ENCODE data around the gene MLST8.
A peak's percentile ranks its signal among the peaks of the same experiment; 100 is the strongest.

The MLST8 gene

GRCh38 chr16:2195322-2196161 lies 9.7 kb upstream of the MLST8 start:
- DNase-seq, result no peak
- WGBS, result 10% methylated on average over 30 of the region's 49 CpGs

DNA sequence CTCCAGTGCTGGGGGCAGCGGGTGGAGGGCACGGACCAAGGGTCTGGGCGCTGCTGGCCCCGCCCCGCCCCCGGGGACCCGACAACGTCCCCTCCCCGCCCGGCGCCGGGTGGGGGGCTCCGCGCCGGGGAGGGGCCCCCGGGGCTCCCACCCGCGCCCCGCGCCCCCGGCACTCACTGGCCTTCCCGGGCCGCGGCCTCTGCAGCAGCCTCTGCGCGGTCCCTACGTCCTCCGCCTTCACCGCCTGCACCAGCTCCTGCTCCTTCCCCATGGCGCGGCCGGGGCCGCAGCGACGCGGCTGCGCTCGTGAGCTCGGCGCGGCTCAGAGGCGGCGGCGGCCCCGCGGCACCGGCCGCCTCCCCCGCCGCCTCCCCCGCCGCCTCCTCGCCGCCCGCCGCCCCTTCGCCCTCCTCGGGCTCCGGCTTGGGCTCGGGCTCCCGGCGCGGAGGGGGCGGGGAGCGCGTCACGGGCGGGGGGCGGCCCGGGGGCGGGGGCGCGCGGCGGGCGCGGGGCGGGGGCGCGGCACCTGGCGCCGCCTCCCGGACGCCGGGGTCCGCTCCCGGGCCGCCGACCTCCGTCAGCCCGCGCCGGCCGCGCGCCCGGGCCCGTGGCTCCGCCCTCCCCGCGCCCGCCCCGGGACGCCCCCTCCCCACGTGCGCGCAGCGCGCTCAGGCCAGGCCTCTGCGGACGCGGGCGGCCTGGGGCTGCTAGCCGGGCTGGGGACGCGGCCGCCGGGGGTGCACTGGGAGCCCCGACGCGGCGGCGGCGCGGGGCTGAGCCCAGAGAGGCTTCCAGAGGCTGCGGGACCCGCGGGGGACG lies 8.9 kb upstream of the MLST8 start, which contains the start of gene CASKIN1:
TSS of gene CASKIN1 (minus strand) at position 444 of the 819 bp plus-strand sequence. CDS start at position 271, 173 bp downstream.
- Histone ChIP-seq H3K27me3 (ENCODE audit: control insufficient read depth in 1 of 2, insufficient read depth in 1 of 2, low read length in 2 of 2) (peaks cover 51 to 63% of the 10 kb centered on the region in 2 experiments), H4K8ac (ENCODE audit: low read length) (no peak within 1 kb of the TSS), H3K9ac (ENCODE audit: low read length) (no peak within 1 kb of the TSS), H2AFZ (ENCODE audit: low read depth, low read length) (no peak within 1 kb of the TSS), H3K4me2 (ENCODE audit: low read length, poor library complexity, severe bottlenecking) (peak within 1 kb of the TSS; percentile 85), H3K4me3 (ENCODE audit: insufficient read depth in 1 of 2, low read depth in 1 of 2, low read length in 2 of 2) (peak within 1 kb of the TSS in 1 of 2 experiments; percentile 62), H3K9me3 (ENCODE audit: control insufficient read depth, low read length) (peaks cover 6% of the 10 kb centered on the region), H2BK5ac (ENCODE audit: low read depth, low read length, poor library complexity, severe bottlenecking) (no peak within 1 kb of the TSS), H3K4ac (ENCODE audit: low read depth in 1 of 2, low read length in 2 of 2) (no peak within 1 kb of the TSS), H3K18ac (ENCODE audit: low read depth in 1 of 2, low read length in 2 of 2) (no peak within 1 kb of the TSS), H3K36me3 (ENCODE audit: control insufficient read depth in 1 of 2, insufficient read depth in 2 of 2, low read depth in 1 of 2, low read length in 2 of 2) (no peaks in the 10 kb centered on the region), H3K27ac (ENCODE audit: low read length, poor library complexity, severe bottlenecking) (no peak within 1 kb of the TSS), H3K4me1 (ENCODE audit: control insufficient read depth, insufficient read depth, low read depth, low read length) (peaks cover 20% of the 10 kb centered on the region), H2AK5ac (ENCODE audit: low read length, severe bottlenecking) (no peak within 1 kb of the TSS), H3K79me1 (replicated peaks; ENCODE audit: low read length, poor library complexity, severe bottlenecking) (no peaks in the 10 kb centered on the region), H3K23ac (ENCODE audit: low read length in 2 of 2) (peak within 1 kb of the TSS in 1 of 2 experiments; percentile 74), H2BK120ac (ENCODE audit: low read depth, low read length) (no peak within 1 kb of the TSS), H2BK12ac (ENCODE audit: low read length in 2 of 2) (no peak within 1 kb of the TSS), H2BK15ac (ENCODE audit: low read depth, poor library complexity, severe bottlenecking) (no peak within 1 kb of the TSS), H4K91ac (ENCODE audit: low read length) (no peak within 1 kb of the TSS), H3K14ac (ENCODE audit: low read length in 2 of 2) (no peak within 1 kb of the TSS)
- DNase-seq, result no peak
- under 1% methylated on average over 44 of the region's 129 CpGs for WGBS

More at GRCh38 chr16:2195322-2196161, 9.7 kb upstream of the MLST8 start:
- H3K4me1 ChIP-seq (ENCODE audit: control insufficient read depth, insufficient read depth, low read depth, low read length), result peaks cover 20% of the 10 kb centered on the region
- no peaks in the 10 kb centered on the region for H3K36me3 ChIP-seq (ENCODE audit: control insufficient read depth in 1 of 2, insufficient read depth in 2 of 2, low read depth in 1 of 2, low read length in 2 of 2)
- H2BK120ac ChIP-seq (ENCODE audit: low read depth, low read length), result no peak overlapping the region
- H3K4me2 ChIP-seq (ENCODE audit: low read length, poor library complexity, severe bottlenecking), result peak overlapping the region; percentile 85
- no peak overlapping the region for H3K4me3 ChIP-seq (ENCODE audit: insufficient read depth in 1 of 2, low read depth in 1 of 2, low read length in 2 of 2)
- H4K91ac ChIP-seq (ENCODE audit: low read length), result no peak overlapping the region
- no peak overlapping the region for H2BK12ac ChIP-seq (ENCODE audit: low read length in 2 of 2)
- no peak overlapping the region for H4K8ac ChIP-seq (ENCODE audit: low read length)
- H2AK5ac ChIP-seq (ENCODE audit: low read length, severe bottlenecking), result no peak overlapping the region
- H3K23ac ChIP-seq (ENCODE audit: low read length in 2 of 2), result peak overlapping the region in 1 of 2 experiments; percentile 6
- H2AFZ ChIP-seq (ENCODE audit: low read depth, low read length), result no peak overlapping the region
- no peak overlapping the region for H3K14ac ChIP-seq (ENCODE audit: low read length in 2 of 2)
- H3K18ac ChIP-seq (ENCODE audit: low read depth in 1 of 2, low read length in 2 of 2), result no peak overlapping the region
- no peak overlapping the region for H3K9ac ChIP-seq (ENCODE audit: low read length)
- H2BK5ac ChIP-seq (ENCODE audit: low read depth, low read length, poor library complexity, severe bottlenecking), result no peak overlapping the region
- H3K79me1 ChIP-seq (replicated peaks; ENCODE audit: low read length, poor library complexity, severe bottlenecking), result no peaks in the 10 kb centered on the region
- H2BK15ac ChIP-seq (ENCODE audit: low read depth, poor library complexity, severe bottlenecking), result no peak overlapping the region
- peaks cover 51 to 63% of the 10 kb centered on the region in 2 experiments for H3K27me3 ChIP-seq (ENCODE audit: control insufficient read depth in 1 of 2, insufficient read depth in 1 of 2, low read length in 2 of 2)
- no peak overlapping the region for H3K27ac ChIP-seq (ENCODE audit: low read length, poor library complexity, severe bottlenecking)
- H3K9me3 ChIP-seq (ENCODE audit: control insufficient read depth, low read length), result peaks cover 5% of the 10 kb centered on the region
- H3K4ac ChIP-seq (ENCODE audit: low read depth in 1 of 2, low read length in 2 of 2), result no peak overlapping the region

DNA sequence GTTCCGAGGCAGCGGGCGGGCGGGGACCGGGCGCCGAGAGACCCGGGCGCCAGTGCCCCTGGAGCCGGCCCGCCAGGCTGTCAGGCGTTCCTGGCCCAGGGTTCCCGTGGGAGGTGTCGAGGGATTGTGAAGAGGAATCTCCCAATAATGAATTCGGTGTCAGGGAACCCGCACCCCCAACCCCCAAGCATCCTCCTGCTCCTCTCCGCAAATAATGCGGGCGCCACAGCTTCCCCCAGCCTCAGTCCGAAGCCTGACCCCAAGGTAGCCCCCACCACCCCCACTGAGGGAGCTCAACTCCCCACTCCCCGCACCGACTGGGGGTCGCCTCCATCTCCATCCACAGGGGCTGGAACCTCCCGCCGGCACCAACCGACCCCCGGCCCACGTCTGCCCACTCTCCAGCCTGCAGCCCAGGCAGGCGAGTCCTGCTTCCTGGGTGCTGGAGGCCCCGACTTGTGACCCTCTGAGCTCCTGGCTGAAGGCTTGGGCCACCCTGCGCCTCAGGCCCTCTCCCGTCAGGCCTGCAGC lies 8.2 kb upstream of the MLST8 start:
- H3K27ac ChIP-seq (ENCODE audit: low read length, poor library complexity, severe bottlenecking), result no peak overlapping the region
- no peak for DNase-seq
- H4K91ac ChIP-seq (ENCODE audit: low read length), result no peak overlapping the region
- H3K9ac ChIP-seq (ENCODE audit: low read length), result no peak overlapping the region
- peaks cover 20% of the 10 kb centered on the region for H3K4me1 ChIP-seq (ENCODE audit: control insufficient read depth, insufficient read depth, low read depth, low read length)
- 53% methylated on average over 18 of the region's 32 CpGs for WGBS
- H2AK5ac ChIP-seq (ENCODE audit: low read length, severe bottlenecking), result no peak overlapping the region
- H2AFZ ChIP-seq (ENCODE audit: low read depth, low read length), result no peak overlapping the region
- H3K23ac ChIP-seq (ENCODE audit: low read length in 2 of 2), result peak overlapping the region in 1 of 2 experiments; percentile 74
- H2BK5ac ChIP-seq (ENCODE audit: low read depth, low read length, poor library complexity, severe bottlenecking), result no peak overlapping the region
- no peak overlapping the region for H2BK120ac ChIP-seq (ENCODE audit: low read depth, low read length)
- H3K4me2 ChIP-seq (ENCODE audit: low read length, poor library complexity, severe bottlenecking), result peak overlapping the region; percentile 71
- peaks cover 6% of the 10 kb centered on the region for H3K9me3 ChIP-seq (ENCODE audit: control insufficient read depth, low read length)
- H3K4ac ChIP-seq (ENCODE audit: low read depth in 1 of 2, low read length in 2 of 2), result no peak overlapping the region
- no peak overlapping the region for H3K18ac ChIP-seq (ENCODE audit: low read depth in 1 of 2, low read length in 2 of 2)
- H3K4me3 ChIP-seq (ENCODE audit: insufficient read depth in 1 of 2, low read depth in 1 of 2, low read length in 2 of 2), result peak overlapping the region in 1 of 2 experiments; percentile 62
- H3K79me1 ChIP-seq (replicated peaks; ENCODE audit: low read length, poor library complexity, severe bottlenecking), result no peaks in the 10 kb centered on the region
- H4K8ac ChIP-seq (ENCODE audit: low read length), result no peak overlapping the region
- no peak overlapping the region for H2BK12ac ChIP-seq (ENCODE audit: low read length in 2 of 2)
- H3K14ac ChIP-seq (ENCODE audit: low read length in 2 of 2), result no peak overlapping the region
- no peaks in the 10 kb centered on the region for H3K36me3 ChIP-seq (ENCODE audit: control insufficient read depth in 1 of 2, insufficient read depth in 2 of 2, low read depth in 1 of 2, low read length in 2 of 2)
- no peak overlapping the region for H2BK15ac ChIP-seq (ENCODE audit: low read depth, poor library complexity, severe bottlenecking)
- H3K27me3 ChIP-seq (ENCODE audit: control insufficient read depth in 1 of 2, insufficient read depth in 1 of 2, low read length in 2 of 2), result peaks cover 51 to 63% of the 10 kb centered on the region in 2 experiments

Data from mesenchymal stem cell (in vitro differentiated cells and primary cell).